Activated T-cell treated with anti-CD3 and anti-CD28 coated beads for 1 hour (primary cell): ENCODE measurements around the gene HPSE2.
A peak's percentile ranks its signal among the peaks of the same experiment; 100 is the strongest.

ENCODE experiments used
- DNase-seq: peaks from one replicate; pipeline ENCODE4 v3.0.0-alpha.2; 2020; ENCODE audit warnings: low read depth

The HPSE2 gene

DNA sequence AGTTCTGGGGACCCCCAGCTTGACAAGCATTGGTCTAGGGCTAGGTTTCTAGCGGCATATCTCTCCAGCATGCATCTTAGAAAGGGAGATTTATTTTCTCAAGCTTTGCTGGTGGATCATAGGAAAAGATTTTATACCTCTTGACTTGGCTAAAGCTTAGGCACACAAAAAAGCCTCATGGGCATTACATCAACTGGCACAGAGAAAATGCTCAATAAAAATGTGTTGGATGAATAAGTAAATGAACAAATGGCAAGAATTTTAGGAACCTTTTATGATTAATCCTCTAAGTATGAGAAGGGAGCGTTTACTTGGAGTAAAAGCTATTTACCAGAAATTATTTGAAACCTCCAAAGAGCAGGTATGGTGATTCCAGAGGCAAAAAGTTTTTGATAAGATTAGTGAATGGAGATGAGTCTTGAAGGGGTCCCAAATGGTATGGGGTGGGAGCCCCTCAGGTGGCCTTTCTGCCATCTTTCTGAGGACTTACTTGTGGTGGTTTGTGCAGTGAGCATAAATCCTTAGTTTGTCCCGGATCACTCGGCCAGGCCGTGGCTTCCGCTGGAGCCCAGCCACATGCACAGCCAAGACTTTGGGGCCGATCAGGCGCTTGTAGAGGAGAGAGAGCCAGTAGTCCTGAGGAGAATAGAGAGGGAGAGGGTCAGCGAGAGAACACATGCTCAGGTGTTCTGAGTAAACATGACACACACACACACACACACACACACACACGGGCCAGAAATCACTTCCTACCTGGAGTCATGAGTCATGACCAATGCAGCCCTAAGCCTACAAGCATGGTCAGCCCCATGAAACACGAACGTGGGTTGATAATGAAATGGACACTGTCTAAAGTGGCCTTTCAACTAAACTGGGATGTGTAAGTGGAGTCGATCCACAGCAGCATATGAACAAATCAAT, 745.8 kb downstream of the HPSE2 start:
- DNase-seq, result no peak

DNA sequence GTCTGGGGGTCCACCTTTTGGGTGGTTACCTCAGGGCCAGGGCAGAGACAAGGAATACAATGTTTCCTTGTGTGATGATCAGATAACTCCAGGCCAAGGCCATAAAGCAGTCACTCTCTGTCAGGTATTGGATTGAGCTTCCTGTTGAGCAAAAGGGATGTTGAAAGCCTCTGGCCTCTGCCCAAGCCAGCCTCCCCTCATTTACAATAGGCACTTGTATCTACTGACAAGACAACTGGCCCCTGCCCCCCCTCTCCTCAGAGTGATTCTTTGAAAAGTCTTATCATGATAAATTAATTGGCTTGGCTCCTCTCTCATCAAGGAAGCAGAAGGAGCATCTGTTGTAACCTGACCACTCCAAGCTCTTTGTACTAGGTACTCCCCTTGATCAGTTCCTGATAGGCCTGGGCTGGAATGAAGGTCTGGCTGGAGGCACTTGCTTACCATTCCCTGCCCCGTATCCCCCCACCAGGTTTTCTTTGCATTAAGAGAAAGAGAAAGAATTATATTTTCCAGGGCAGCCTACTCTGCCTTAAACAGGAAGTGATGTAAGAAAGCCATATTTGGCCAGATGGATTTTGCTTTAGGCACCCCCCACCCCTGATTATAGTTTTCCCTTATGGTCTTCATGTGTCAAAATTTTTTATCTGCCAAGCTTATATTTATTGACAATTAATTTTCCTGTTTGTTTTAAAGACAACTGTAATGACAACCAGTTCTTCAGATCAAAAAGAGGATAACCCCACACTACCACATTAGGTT, 746.8 kb downstream of the HPSE2 start:
- DNase-seq, result no peak

DNA sequence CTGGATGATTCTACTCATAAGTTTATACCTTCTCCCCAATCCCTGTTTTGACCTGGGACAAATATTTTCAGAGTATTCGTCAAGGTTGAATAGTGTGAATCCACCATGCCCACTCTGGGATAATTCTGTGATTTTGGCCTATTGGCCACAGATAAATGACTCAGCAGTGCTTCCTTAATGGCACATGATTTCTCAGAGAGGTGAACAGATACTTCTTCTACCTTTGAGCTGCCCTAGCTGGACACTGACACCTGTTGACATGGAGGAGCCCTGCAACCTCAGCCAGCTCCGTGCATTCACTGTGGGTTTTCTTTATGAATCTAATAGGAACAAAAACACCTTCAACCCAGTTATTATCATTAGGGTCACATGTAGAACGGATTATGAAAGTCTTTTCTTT, 748.0 kb downstream of the HPSE2 start:
- no peak for DNase-seq

DNA sequence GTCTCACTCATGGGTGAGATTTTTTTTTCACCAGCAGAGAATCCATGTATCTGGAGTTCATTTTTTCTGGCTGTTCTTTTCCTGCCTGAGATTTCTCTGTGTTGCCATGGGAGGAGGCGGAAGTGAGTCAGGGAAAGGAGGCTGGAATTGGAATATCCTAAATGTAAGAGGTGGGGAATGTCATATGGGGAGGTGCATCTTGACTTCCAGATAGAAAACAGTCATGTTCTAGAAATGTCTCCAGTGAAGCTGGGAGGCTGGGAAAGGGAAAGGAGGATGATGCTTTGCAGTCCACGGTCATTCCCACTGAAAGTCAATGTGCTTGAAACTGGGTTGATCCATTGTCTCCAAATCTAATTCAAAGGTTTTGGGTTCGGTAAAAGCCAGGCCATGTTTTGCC, 749.2 kb downstream of the HPSE2 start:
- no peak for DNase-seq

DNA sequence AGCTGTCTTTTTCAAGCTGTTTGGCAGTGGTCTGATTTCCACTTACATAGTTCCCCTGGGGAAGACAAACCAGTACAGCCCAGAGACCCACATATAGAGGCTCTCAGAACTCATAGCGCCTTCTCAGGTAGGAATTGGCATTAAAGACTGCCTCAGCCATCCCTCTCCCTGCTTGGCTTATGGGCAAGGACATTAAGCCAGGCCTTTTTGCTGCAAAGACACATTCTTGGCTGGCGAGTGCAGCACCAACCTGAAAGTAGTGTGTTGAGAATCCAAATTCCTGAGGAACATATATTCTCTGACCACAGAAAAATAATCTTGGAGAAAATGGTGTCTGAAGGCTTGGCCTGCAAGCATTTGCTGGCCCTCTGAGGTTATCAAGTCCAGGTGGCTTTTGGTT, 749.7 kb downstream of the HPSE2 start:
- no peak for DNase-seq

DNA sequence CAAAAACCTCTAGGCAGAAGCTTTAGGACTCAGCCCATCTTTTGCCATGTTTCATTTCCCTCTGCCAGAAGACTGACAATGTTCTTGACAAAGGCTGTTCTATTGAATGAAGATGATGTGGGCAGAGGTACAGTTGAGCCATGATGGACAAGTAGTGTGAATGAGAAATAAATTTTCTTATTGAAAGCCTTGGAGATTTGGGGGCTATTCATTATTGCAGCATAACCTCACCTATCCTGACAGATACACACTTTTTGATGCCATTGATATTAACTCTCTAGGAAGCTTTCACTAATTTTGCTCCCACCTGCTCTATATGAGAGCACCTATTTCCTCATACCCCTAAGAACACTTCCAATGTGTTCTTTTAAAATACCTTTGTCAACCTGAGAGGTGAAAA, 752.0 kb downstream of the HPSE2 start:
- no peak for DNase-seq

DNA sequence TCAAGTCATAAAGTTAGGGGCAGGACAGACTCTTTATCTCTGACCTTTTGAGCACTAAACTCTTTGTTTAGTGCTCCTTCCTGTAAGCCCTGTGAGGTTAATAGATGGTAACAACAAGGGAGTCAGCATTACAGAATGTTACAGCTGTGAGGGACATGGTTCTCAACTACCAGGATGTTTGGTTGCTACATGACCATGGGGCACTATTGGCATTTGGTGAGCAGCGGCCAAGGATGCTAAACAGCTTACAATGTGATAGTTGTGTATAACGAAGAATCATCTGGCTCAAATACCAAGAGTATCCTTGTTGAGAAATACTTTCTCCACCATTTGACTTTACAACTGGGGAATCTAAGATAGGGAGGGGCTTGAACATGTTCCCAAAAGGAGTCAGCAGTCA, 753.6 kb downstream of the HPSE2 start:
- no peak for DNase-seq

DNA sequence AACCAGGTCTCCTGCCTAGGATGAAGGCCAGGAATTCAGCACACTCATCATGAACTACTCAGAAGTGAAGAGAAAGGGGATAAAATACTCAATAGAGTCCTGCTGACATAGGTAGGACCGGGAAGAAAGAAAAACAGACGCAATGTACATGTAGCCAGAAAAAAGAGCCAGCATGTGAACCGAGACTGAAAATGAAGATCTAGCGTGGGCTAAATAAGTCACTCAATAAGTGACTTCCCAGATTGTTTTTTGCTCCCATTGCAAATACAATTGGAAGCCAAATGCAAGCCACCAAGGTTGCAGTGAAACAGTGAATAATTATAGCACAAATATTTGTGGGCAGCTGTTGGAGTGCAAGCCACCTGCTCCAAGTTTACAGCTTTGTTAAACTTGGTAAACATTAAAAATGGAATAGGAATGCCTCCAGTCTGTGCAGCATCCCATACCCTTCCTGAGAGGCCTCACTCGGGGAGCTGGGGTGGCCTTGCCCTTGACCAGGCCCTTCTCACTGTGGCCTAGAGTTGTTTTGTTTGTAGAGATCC, 754.2 kb downstream of the HPSE2 start:
- no peak for DNase-seq

DNA sequence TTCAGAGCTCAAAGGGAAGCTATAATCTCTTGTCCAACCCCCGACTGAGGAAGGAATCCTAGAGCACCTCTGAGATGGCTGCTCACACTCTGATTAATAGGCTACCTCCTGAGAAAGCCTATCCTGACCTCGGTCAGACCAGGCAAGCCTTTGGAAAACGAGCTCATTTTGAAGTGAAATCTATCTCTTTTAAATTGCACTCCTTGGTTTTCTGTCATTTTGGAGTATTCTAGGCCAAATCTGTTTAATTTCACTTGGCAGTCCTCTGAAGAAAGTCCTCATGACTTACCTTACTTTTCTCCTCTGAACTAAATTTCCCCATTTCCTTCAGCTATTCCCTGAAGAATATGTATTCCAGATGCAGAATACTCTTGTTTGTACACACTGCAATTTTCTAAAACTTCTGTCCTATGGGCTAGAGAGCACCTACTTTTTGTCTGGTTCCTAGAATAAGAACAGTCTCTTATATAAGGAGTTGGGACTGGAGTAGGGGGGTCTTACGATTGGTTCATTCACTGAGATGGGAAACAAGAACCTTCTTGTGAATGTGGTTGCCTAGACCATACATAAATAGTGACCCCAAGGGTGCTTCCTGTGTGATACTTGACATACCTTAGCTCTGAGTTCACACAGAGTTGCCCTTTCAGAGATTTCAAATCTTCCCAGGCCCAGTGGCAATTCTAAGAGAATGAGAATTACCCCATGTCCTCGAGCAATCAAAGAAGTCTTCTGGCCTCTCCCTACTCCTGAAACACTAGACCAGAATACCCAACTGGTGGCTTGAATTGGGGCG, 757.0 kb downstream of the HPSE2 start:
- no peak for DNase-seq

DNA sequence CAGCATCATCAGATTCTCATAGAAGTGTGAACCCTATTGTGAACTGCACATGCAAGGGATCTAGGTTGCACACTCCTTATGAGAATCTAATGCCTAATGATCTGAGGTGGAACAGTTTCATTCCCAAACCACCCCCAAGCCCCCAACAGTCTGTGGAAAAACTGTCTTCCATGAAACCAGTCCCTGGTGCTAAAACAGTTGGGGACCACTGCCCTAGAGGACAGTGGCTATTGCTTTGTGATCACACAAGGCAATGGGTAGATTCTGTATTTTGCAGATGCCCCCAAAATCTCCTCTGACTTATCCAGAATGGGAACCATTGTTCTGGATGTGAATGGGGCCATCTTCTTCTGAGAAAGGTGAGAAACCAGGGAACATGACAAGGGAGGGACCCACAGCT, 757.8 kb downstream of the HPSE2 start:
- DNase-seq, result no peak

DNA sequence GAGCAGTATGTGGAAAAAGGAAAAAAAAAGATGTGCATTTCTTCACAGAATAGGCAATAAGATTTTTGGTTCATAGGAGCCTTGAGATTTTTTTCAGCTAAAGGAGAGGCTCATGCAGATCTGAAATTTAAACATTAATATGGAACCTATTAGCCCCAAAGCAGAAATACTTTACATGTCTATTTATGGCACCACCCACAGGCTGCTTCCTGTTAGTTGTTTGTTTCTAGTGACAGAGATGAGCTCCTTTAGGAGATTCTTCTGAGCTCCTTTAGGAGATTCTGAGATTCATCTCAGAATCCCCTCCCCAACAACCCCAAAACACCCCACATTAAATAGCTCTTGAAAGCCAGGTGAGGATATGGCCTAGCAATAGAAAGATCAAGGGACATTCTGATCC, 761.0 kb downstream of the HPSE2 start:
- no peak for DNase-seq

DNA sequence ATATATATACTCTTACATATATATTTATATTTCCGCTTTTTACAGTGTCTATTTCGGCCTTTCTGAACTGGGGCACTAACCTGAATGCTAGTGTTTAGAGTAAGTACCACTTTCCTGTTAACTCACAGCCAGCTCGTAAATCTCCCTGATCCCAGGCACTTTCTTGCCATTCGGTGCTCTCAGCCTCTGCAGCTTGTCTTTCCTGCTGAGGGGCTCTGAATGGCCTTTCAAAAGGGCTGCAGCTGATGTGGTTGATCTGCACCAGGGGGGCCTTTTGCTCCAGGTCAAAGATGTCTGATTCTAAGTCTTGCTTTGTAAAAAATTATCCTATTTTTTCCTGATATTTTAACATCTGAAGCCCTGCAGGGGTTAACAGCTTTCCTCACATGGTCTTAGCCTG, 763.5 kb downstream of the HPSE2 start:
- no peak for DNase-seq

DNA sequence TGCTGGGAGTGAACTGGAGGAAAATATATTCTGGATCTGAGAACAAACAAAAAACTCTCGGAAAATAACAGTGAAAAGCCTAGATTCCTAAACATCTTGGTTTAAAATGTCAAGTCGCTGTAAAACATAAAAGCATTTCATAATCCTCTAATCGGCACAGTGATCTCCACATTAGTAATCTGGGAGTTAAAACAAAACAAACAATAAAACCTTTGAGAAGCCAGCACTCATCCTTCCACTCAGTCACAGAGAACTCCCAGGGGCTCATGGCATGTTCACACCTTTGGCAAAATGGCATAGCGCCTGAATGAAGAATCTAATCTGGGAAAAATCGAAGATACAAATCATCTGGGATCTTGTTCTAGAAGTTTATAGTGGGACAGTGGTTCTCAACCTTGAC, 764.8 kb downstream of the HPSE2 start:
- no peak for DNase-seq

DNA sequence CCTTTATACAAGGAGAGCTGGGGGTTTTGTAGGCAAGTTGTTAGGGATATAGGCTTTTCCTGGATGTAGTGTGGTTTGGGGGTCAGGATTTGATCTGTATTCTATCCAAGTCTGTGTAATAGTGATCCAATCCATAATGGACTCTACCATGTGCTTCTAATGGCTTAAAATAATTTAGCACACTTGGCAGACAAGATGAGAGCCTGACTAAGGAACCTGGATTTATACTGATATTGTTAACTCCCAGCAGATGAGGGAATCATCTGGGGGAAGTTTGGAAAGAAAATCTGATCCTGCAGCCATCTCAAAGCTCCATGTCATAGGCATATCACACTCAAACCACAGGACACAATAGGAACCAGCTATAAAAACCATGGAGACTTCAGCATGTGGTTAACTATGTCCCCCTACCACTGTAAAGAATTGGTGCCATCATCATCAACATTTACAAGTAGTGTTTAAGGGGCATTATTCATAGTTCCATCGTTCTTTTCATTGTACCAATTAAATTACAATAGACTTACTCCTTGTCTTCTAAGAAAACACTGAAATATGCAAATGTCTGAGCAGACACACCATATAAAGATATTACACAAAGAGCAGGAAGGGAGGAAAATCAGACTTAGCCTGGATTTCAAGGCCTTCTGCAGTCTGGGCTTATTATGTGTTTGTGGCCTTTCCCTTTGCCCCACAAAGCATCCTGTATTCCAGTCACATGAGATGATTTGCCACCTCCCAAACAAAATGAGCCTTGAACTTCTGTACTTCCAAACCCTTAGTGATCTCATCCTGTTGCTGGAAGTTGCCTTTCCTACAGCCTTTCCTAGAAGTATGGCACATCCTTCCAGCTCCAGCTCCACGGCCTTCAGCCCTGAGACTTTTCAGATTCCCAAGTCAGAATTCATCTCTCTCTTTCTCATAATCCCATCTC, 766.4 kb downstream of the HPSE2 start:
- no peak for DNase-seq

DNA sequence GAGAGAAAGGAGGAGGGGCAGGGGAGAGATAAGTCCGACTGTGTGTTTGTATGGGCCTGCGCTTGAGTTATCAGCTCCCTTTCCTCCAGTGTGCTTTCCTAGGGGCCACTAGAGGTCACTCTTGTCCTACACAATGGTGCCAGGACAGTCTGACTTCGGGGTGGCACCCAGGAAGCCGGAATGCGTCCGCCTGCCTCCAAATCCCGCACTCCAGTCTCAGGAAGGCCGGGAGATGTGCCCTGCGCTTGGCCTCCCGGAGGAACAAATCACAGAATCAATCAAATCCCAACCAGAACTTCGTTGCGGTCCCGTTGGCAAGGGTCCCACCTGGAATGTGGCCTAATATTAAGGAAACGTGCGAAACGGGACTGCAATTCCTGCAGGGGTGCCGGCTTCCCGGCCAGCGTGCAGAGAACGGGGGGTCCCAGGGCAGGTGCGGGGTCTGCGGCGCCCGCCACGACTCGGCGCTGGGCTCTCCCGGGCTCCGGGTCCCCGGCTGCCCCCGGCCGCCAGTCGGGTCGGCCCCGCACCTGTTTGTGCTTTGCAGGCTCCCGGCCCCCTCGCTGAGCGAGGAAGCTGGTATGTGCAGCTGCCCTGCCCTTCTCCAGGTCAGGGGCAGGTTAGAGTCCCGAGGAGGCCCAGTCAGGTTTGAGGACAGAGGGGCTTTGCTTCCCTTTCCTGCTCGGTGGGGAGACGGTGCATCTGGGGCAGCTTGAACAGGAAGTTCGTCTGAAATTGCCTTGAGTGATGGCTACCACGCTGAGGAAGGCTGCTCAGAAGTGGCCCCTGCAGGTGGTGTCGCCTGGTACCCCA, 767.9 kb downstream of the HPSE2 start:
- DNase-seq, result peak; percentile 43

DNA sequence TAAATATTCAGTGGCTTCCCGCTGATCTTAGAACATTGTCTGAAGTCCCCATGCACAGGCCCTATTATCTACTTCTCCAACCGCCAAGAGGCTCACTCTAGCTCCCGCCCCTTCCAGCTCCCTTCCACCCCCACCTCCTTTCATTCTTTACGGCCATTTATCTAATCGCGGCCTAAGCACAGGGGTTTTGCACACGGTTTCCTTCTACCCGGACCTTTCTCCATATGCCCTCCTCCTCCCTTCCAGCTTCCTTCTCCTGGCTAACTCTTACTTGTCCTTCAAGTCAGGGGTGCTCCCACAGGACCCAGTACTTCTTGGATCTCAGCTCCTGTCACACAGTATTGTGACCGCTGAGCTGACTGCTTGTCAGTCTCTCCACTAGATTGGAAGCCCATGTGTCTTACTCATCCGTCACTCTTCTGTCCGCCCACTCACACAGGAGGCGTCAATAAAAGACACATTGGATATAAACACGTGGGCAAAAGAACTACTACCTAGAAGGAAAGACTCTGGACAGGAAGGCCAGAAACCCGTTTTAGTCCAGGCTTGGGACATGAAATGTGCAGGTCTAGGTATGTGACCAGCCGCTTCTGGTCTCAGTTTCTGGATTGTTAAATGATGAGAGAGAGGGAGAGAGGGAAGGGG, 768.7 kb downstream of the HPSE2 start:
- DNase-seq, result no peak

DNA sequence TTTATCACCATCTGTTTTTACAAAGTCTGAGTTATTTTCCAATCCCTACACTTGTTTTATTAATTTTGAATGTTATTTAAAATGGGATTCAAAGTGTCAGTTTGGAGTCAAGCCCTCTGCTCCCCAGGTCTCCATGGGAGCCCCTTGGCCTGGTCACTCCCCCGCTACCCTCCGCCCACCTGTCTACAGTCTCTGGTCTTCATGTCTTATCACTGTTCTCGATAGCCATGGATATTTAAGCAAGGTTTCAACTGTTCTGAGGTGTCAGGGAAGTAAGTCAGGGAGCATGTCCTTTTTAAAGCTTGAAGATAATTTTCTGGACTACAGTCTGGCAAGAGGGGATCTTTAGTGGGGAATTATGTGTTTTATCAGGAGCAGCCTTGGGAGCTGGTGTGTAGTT, 769.8 kb downstream of the HPSE2 start:
- DNase-seq, result no peak

DNA sequence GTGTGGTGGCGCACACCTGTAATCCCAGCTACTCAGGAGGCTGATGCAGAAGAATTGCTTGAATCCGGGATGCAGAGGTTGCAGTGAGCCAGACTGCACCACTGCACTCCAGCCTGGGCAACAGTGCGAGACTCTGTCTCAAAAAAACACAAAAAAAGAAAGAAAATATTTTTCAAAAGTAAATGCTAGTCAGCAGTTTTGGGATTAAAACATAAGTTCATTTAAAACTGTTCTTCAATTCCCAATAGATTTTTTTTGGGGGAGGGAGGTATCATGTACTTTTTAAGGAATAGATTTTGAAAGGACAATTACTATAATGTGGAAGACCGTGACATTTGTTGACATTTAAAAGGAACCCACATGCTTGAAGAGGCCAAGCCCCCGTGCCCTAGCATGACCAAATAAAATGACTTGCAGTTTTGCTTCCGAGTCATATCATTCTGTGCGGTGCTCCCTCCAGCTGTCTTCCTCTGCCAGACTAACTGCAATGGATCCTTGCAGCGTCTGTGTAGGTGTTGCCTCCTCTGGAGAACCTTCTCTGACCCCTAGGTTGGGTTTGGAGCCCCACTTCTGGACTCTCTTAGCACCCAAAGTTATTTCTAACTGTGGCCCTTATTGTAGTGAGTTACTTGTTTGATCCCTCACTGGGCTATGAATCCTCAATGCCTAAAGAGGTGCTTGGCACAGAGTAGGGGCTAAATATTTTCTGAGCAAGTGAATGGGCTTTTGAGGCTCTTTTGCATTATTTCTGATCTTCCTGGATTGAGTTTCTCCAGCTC, 771.5 kb downstream of the HPSE2 start:
- no peak for DNase-seq

DNA sequence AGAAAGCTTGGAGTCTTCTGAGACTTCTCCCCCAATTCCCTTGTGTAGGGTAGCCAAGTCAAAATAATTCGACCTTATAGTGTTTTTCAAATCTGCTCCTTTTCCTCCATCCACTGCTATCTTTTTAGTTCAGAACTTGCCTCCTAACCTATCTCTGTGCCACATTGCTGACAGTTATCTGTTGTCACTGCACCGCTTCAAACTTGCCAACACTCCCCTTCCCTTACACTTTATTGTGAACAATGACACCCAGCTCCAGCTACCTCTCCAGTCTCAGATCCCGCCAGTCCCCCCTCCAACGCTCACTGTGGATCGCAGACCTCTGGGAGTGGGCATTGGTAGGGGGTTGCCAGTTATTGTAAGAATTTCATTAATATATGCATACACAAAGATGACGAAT, 772.6 kb downstream of the HPSE2 start:
- no peak for DNase-seq
